Measurements from ENCODE around the gene FUS.

DNA sequence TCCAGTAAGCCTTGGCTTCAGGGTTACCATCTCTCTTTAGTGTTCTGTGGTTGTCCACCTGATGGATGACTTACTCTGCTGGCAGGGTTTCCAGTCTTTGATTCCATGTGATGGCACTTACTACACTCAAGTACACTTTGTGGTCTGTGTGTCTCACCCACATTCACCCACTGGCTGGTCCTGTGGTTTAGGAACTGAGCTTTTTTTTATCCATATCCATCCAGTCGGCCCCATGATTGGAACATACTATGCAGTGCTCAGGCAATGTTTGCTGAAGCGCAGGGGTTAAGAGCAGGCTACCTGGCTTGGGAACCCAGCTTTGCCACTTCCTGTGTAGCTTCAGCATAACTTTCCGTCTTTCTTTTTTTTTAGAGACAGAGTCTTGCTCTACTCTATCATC lies 2.8 kb upstream of the FUS start:
- TF ChIP-seq, protein P1, sequence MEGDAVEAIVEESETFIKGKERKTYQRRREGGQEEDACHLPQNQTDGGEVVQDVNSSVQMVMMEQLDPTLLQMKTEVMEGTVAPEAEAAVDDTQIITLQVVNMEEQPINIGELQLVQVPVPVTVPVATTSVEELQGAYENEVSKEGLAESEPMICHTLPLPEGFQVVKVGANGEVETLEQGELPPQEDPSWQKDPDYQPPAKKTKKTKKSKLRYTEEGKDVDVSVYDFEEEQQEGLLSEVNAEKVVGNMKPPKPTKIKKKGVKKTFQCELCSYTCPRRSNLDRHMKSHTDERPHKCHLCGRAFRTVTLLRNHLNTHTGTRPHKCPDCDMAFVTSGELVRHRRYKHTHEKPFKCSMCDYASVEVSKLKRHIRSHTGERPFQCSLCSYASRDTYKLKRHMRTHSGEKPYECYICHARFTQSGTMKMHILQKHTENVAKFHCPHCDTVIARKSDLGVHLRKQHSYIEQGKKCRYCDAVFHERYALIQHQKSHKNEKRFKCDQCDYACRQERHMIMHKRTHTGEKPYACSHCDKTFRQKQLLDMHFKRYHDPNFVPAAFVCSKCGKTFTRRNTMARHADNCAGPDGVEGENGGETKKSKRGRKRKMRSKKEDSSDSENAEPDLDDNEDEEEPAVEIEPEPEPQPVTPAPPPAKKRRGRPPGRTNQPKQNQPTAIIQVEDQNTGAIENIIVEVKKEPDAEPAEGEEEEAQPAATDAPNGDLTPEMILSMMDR (IDR thresholded peaks at IDR 0.05; ENCODE audit: insufficient read depth, low read depth, low read length) = no peak
- no peak for TF ChIP-seq EZH2 (IDR thresholded peaks at IDR 0.05; ENCODE audit: insufficient read depth, low read length)

Data from astrocyte (in vitro differentiated cells and primary cell).